PFSK-1 (cell line): Measurements from ENCODE around the gene ZYG11A.

ENCODE experiments used
- POLR2AphosphoS5 ChIP-seq: IDR thresholded peaks from 2 replicates; pipeline ENCODE4 v1.6.1; 2012; ENCODE audit warnings: low read depth, mild to moderate bottlenecking, control low read depth, low read length, moderate library complexity
- SIN3A ChIP-seq: IDR thresholded peaks from 2 replicates; pipeline ENCODE4 v1.6.1; 2012; ENCODE audit warnings: mild to moderate bottlenecking, low read length, moderate library complexity, borderline replicate concordance; ENCODE audit not compliant: insufficient read depth
- TAF1 ChIP-seq: IDR thresholded peaks from 2 replicates; pipeline ENCODE4 v1.6.1; 2012; ENCODE audit warnings: low read length, control low read depth, borderline replicate concordance; ENCODE audit not compliant: insufficient read depth

DNA sequence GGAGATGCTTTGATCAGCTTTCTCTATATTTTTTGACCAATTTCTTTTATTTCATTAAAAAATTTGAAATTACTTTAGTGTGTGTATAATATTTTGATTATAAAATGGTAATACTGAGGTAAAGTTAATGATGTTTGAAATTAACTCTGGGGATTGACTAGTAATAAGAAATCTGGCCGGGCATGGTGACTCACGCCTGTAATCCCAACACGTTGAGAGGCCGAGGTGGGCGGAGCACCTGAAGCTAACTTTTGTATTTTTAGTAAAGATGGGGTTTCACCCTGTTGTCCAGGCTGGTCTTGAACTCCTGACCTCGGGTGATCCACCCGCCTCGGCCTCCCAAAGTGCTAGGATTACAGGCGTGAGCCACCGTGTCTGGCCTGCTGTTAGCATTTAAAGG, 102.0 kb downstream of the ZYG11A start:
- TF ChIP-seq POLR2AphosphoS5 (no peak), TAF1 (no peak), SIN3A (no peak)
